Measurements from ENCODE around the gene ARHGEF26.
"Not testable (repeated sequence)": the region's sequence is repeated elsewhere in the genome, so short reads cannot be mapped to it uniquely, and the experiment has no call there.

Gene ARHGEF26

GRCh38 chr3:154120961-154121700 lies at the start of gene ARHGEF26:
TSS of gene ARHGEF26 (plus strand) at chr3:154121390. CDS start at chr3:154121993, 603 bp downstream.
- no peak for DNase-seq (ENCODE audit: low read depth)

GRCh38 chr3:154074966-154075365 lies 46.2 kb upstream of the ARHGEF26 start:
- no peak for DNase-seq (ENCODE audit: low read depth)

- no peak for DNase-seq (ENCODE audit: low read depth)
Measured at GRCh38 chr3:154078672-154079071, 42.5 kb upstream of the ARHGEF26 start.

GRCh38 chr3:154081305-154081704 lies 39.9 kb upstream of the ARHGEF26 start:
- DNase-seq (ENCODE audit: low read depth), result no peak

GRCh38 chr3:154085071-154085470 lies 36.1 kb upstream of the ARHGEF26 start:
- DNase-seq (ENCODE audit: low read depth), result no peak

- no peak for DNase-seq (ENCODE audit: low read depth)
Measured at GRCh38 chr3:154085799-154086198, 35.4 kb upstream of the ARHGEF26 start.

GRCh38 chr3:154086286-154086685 lies 34.9 kb upstream of the ARHGEF26 start:
- no peak for DNase-seq (ENCODE audit: low read depth)

- DNase-seq (ENCODE audit: low read depth), result not testable (repeated sequence)
Measured at GRCh38 chr3:154087756-154088480, 33.3 kb upstream of the ARHGEF26 start.

- no peak for DNase-seq (ENCODE audit: low read depth)
Measured at GRCh38 chr3:154089421-154090420, 31.5 kb upstream of the ARHGEF26 start.

GRCh38 chr3:154094051-154094450 lies 27.1 kb upstream of the ARHGEF26 start:
- no peak for DNase-seq (ENCODE audit: low read depth)

- DNase-seq (ENCODE audit: low read depth), result peak; percentile 2
Measured at GRCh38 chr3:154095832-154096421, 25.3 kb upstream of the ARHGEF26 start.

GRCh38 chr3:154098376-154098775 lies 22.8 kb upstream of the ARHGEF26 start:
- no peak for DNase-seq (ENCODE audit: low read depth)

GRCh38 chr3:154100556-154100955 lies 20.6 kb upstream of the ARHGEF26 start:
- DNase-seq (ENCODE audit: low read depth), result no peak

- no peak for DNase-seq (ENCODE audit: low read depth)
Measured at GRCh38 chr3:154101250-154101649, 19.9 kb upstream of the ARHGEF26 start.

GRCh38 chr3:154102225-154102624 lies 19.0 kb upstream of the ARHGEF26 start:
- DNase-seq (ENCODE audit: low read depth), result no peak

- no peak for DNase-seq (ENCODE audit: low read depth)
Measured at GRCh38 chr3:154105218-154105975, 15.8 kb upstream of the ARHGEF26 start.

GRCh38 chr3:154111365-154111935 lies 9.7 kb upstream of the ARHGEF26 start:
- DNase-seq (ENCODE audit: low read depth), result no peak

GRCh38 chr3:154112146-154112852 lies 8.9 kb upstream of the ARHGEF26 start:
- no peak for DNase-seq (ENCODE audit: low read depth)

- no peak for DNase-seq (ENCODE audit: low read depth)
Measured at GRCh38 chr3:154113609-154114008, 7.6 kb upstream of the ARHGEF26 start.

- DNase-seq (ENCODE audit: low read depth), result no peak
Measured at GRCh38 chr3:154115332-154115731, 5.9 kb upstream of the ARHGEF26 start.
